K562 (cell line): ENCODE measurements around the gene TEPSIN. TPM values are rescaled to one million over a fixed set of nuclear protein-coding genes. Genes with fewer than 3 reads are reported as not detected.
A peak's percentile ranks its signal among the peaks of the same experiment; 100 is the strongest.

ENCODE experiments used
- BMI1 ChIP-seq: fragments of 150-350 bp; IDR thresholded peaks from 2 replicates; pipeline ENCODE4 v1.6.1; 2014; ENCODE audit warnings: low read length
- CHD4 ChIP-seq: fragments of 200-600 bp; sonication (generic); IDR thresholded peaks from 3 replicates; pipeline ENCODE4 v1.6.1; 2012; ENCODE audit warnings: low read depth, mild to moderate bottlenecking, mixed read lengths, low read length, inconsistent platforms; ENCODE audit not compliant: insufficient read depth, insufficient replicate concordance, poor library complexity, severe bottlenecking
- CXXC5 ChIP-seq: fragments of 250-450 bp; sonication (Bioruptor Pico); IDR thresholded peaks from 2 replicates; pipeline ENCODE4 v1.8.0; 2022; ENCODE audit warnings: inconsistent platforms, mild to moderate bottlenecking, moderate library complexity
- ETV6 ChIP-seq, 3 experiments: fragments of 150-350 bp in 1 of 3; sonication (generic) in 1 of 3; formaldehyde crosslinking in 1 of 3; IDR thresholded peaks; 2 replicates each; pipeline versions ENCODE4 v1.6.1 to v1.8.0; 2014 to 2022; ENCODE audit warnings: borderline replicate concordance in 2 of 3, low read depth in 2 of 3, antibody characterized with exemption in 1 of 3, low read length in 1 of 3, mild to moderate bottlenecking in 1 of 3, missing genetic modification reagents in 1 of 3
- GTF2F1 ChIP-seq: IDR thresholded peaks from 2 replicates; pipeline ENCODE4 v1.6.1; 2011; ENCODE audit warnings: low read depth, low read length, improper control_type of control experiment
- MCM3 ChIP-seq: fragments of 450-650 bp; IDR thresholded peaks from 2 replicates; pipeline ENCODE4 v1.6.1; 2016
- MEF2A ChIP-seq: IDR thresholded peaks from 2 replicates; pipeline ENCODE4 v1.6.1; 2011; ENCODE audit warnings: low read depth, mild to moderate bottlenecking, low read length, moderate library complexity; ENCODE audit not compliant: control insufficient read depth
- MGA ChIP-seq: fragments of 450-650 bp; IDR thresholded peaks from 2 replicates; pipeline ENCODE4 v1.6.1; 2016; ENCODE audit warnings: mild to moderate bottlenecking, moderate library complexity
- SNAPC5 ChIP-seq: fragments of 250-450 bp; sonication (Bioruptor Pico); IDR thresholded peaks from 2 replicates; pipeline ENCODE4 v1.8.0; 2021; ENCODE audit warnings: moderate library complexity, mild to moderate bottlenecking, inconsistent platforms
- ZBTB17 ChIP-seq: fragments of 450-650 bp; formaldehyde crosslinking; IDR thresholded peaks from 2 replicates; pipeline ENCODE4 v1.4.0; 2020; ENCODE audit warnings: mild to moderate bottlenecking
- ZNF12 ChIP-seq: sonication (generic); formaldehyde crosslinking; IDR thresholded peaks from 2 replicates; pipeline ENCODE4 v1.4.0; 2020; ENCODE audit warnings: mild to moderate bottlenecking, missing genetic modification reagents
- polyA plus RNA-seq, 8 experiments: library from polyadenylated mRNA; depleted of rRNA in 4 of 8; stranded (reverse) in 5 of 8; unstranded in 3 of 8; fragments of >200 nt; fragmentation: Nextera tagmentation in 2 of 8; fragmentation: Illumina TruSeq in 1 of 8; extraction: Ambion mirVana in 2 of 8; extraction: Trizol in 1 of 8; gene quantifications; 2 replicates each; pipeline versions ENCODE4 v1.2.1 to v1.2.3, GENCODE V29; 2011 to 2014; ENCODE audit warnings: inconsistent platforms in 1 of 8, missing spikeins in 1 of 8
- total RNA-seq, 7 experiments: library from RNA; depleted of rRNA in 6 of 7; stranded (reverse); fragments of >200 nt in 6 of 7; fragmentation: Illumina TruSeq in 2 of 7; extraction: Trizol in 2 of 7; gene quantifications; 2 replicates each; pipeline versions ENCODE4 v1.2.1 to v1.2.3, GENCODE V29; 2011 to 2021; ENCODE audit warnings: low replicate concordance in 1 of 7
- TF ChIP-seq, protein P1 (sequence below): fragments of 450-650 bp; formaldehyde crosslinking; IDR thresholded peaks from 2 replicates; pipeline ENCODE4 v1.4.0; 2020; ENCODE audit warnings: mild to moderate bottlenecking, moderate library complexity

Gene TEPSIN
- total and polyA plus RNA-seq, 9 of the 15 experiments (the other 6 are each of a cell fraction or from before 2014, with no cell fraction given), result 0.80 to 29.8 (median 5.3) TPM

- TF ChIP-seq CHD4 (no peak), SNAPC5 (CRISPR knock-in tag) (no peak), MCM3 (no peak), ETV6 (IDR thresholded peaks at IDR 0.05; ENCODE audit: borderline replicate concordance in 1 of 2, low read depth in 2 of 2, low read length in 1 of 2) (no peak), ETV6 (CRISPR knock-in tag; IDR thresholded peaks at IDR 0.05; ENCODE audit: borderline replicate concordance) (no peak), MGA (no peak), ZNF12 (0 out of 2 replicates have a peak, but pooled peaks have one; percentile 23), BMI1 (no peak), ZBTB17 (CRISPR knock-in tag) (0 out of 2 replicates have a peak, but pooled peaks have one; percentile 37), CXXC5 (CRISPR knock-in tag) (no peak), MEF2A (no peak), GTF2F1 (no peak)
- TF ChIP-seq, protein P1, sequence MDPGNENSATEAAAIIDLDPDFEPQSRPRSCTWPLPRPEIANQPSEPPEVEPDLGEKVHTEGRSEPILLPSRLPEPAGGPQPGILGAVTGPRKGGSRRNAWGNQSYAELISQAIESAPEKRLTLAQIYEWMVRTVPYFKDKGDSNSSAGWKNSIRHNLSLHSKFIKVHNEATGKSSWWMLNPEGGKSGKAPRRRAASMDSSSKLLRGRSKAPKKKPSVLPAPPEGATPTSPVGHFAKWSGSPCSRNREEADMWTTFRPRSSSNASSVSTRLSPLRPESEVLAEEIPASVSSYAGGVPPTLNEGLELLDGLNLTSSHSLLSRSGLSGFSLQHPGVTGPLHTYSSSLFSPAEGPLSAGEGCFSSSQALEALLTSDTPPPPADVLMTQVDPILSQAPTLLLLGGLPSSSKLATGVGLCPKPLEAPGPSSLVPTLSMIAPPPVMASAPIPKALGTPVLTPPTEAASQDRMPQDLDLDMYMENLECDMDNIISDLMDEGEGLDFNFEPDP (CRISPR knock-in tag), result no peak
These were observed 403 bp downstream of the TEPSIN start (continued) for GRCh38 chr17:81238490-81238814.
